Left forelimb (tissue), 1 donor: Measurements from ENCODE around the gene CHD5.

Experiments used
- DNase-seq: peaks from one replicate; pipeline ENCODE4 v3.0.0-alpha.2; 2018; ENCODE audit warnings: low spot score

Gene CHD5

GRCh38 chr1:6200188-6200809, 20.2 kb upstream of the CHD5 start:
- no peak for DNase-seq

- DNase-seq, result peak; percentile 96
These were observed 19.4 kb upstream of the CHD5 start, which contains the start of gene RPL22 for GRCh38 chr1:6199298-6200187. Gene RPL22, minus strand, starts transcription at chr1:6199595. Its CDS starts 22 bp downstream, at chr1:6199573.

- DNase-seq, result no peak
These were observed 18.7 kb upstream of the CHD5 start for GRCh38 chr1:6198646-6199297.

GRCh38 chr1:6197746-6198427, 17.8 kb upstream of the CHD5 start:
- no peak for DNase-seq

GRCh38 chr1:6191968-6192367, 11.8 kb upstream of the CHD5 start:
- DNase-seq, result no peak

GRCh38 chr1:6188466-6188865, 8.3 kb upstream of the CHD5 start:
- no peak for DNase-seq

- no peak for DNase-seq
These were observed 5.7 kb upstream of the CHD5 start for GRCh38 chr1:6185635-6186382.

GRCh38 chr1:6185151-6185550, 5.0 kb upstream of the CHD5 start:
- no peak for DNase-seq

- DNase-seq, result no peak
These were observed 4.1 kb upstream of the CHD5 start for GRCh38 chr1:6184083-6184783.

GRCh38 chr1:6183520-6183989, 3.4 kb upstream of the CHD5 start:
- DNase-seq, result no peak

GRCh38 chr1:6181347-6181770, 1.2 kb upstream of the CHD5 start:
- no peak for DNase-seq

- no peak for DNase-seq
These were observed 688 bp upstream of the CHD5 start for GRCh38 chr1:6180707-6181311.

GRCh38 chr1:6179564-6180175, 451 bp downstream of the CHD5 start:
- no peak for DNase-seq

GRCh38 chr1:6178751-6179563, 1.2 kb downstream of the CHD5 start:
- DNase-seq, result no peak

GRCh38 chr1:6177681-6178380, 2.3 kb downstream of the CHD5 start:
- no peak for DNase-seq

- DNase-seq, result no peak
These were observed 3.3 kb downstream of the CHD5 start for GRCh38 chr1:6176779-6177178.

GRCh38 chr1:6175411-6175828, 4.7 kb downstream of the CHD5 start:
- DNase-seq, result no peak
